Measurements from ENCODE around the gene CEMP1. TPM values are rescaled to one million over a fixed set of nuclear protein-coding genes. Genes with fewer than 3 reads are reported as not detected.

The CEMP1 gene
- total RNA-seq, 4 donors from 2014 or later: 0.46 to 3.3 TPM; not detected in 2

DNA sequence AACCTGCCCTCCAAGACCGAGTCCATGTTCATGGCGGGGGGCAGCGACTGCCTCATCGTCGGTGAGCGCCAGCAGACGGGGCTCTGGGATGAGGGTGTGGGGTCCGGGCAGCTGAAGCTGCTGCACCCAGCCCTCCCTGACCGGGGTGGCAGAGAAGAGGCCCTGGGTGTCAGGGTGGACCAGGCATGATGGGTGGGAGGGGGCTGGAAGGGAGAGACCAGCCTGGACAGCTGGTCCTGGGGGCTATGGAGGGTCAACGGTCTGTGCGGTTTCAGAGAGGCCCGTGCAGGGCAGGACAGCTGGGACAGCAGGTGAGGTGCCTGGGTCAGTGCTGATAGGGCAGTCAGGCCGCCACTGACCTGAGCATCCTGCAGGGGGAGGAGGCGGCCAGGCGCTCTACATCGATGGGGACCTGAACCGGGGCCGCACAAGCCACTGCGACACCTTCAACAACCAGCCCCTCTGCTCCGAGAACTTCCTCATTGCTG lies 30.7 kb downstream of the CEMP1 start:
- TF ChIP-seq, protein P1, sequence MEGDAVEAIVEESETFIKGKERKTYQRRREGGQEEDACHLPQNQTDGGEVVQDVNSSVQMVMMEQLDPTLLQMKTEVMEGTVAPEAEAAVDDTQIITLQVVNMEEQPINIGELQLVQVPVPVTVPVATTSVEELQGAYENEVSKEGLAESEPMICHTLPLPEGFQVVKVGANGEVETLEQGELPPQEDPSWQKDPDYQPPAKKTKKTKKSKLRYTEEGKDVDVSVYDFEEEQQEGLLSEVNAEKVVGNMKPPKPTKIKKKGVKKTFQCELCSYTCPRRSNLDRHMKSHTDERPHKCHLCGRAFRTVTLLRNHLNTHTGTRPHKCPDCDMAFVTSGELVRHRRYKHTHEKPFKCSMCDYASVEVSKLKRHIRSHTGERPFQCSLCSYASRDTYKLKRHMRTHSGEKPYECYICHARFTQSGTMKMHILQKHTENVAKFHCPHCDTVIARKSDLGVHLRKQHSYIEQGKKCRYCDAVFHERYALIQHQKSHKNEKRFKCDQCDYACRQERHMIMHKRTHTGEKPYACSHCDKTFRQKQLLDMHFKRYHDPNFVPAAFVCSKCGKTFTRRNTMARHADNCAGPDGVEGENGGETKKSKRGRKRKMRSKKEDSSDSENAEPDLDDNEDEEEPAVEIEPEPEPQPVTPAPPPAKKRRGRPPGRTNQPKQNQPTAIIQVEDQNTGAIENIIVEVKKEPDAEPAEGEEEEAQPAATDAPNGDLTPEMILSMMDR (IDR thresholded peaks at IDR 0.05): no peak
- TF ChIP-seq POLR2A (IDR thresholded peaks at IDR 0.05): no peak
- Histone ChIP-seq H3K4me1 (peaks cover 0 to 14% of the 10 kb centered on the region in 2 donors), H3K27ac (no peak overlapping the region), H3K4me3 (no peak overlapping the region), H3K27me3 (no peaks in the 10 kb centered on the region), H3K9me3 (no peaks in the 10 kb centered on the region), H3K36me3 (no peaks in the 10 kb centered on the region)
- intact Hi-C loops (cut with DNase I; ENCODE audit: low total_unique reads): no loop called here
- no peak for DNase-seq

DNA sequence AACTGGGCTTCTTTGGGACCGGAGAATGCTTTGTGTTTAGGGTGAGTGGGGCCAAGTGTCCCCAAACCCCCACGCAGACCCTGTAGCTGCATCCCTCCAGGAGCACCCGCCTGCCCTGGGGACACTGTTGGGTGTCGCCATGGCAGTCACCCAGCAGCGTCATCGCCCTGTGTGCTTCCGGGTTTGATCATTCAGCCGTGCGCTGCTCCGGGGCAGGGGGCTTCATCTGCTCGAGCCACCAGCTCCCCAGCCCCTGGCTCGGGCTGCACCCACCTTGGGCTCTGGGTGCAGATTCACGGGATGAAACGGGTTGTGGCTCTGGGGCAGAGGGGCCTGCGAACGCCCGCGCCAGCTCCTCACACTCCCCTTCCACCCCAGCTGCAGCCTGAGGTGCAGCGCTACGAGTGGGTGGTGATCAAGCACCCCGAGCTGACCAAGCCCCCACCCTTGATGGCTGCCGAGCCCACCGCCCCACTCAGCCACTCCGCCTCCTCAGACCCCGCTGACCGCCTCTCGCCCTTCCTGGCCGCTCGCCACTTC lies 31.2 kb downstream of the CEMP1 start:
- Histone ChIP-seq H3K4me1 (peaks cover 0 to 14% of the 10 kb centered on the region in 2 donors), H3K36me3 (no peaks in the 10 kb centered on the region), H3K27ac (no peak overlapping the region), H3K27me3 (no peaks in the 10 kb centered on the region), H3K9me3 (no peaks in the 10 kb centered on the region), H3K4me3 (no peak overlapping the region)
- no peak for DNase-seq
- intact Hi-C loops (cut with DNase I; ENCODE audit: low total_unique reads): loop anchor here (10.0 kb wide), 1 partner anchor 165 kb away; no protein-coding TSS in a partner anchor
- TF ChIP-seq, protein P1 (IDR thresholded peaks at IDR 0.05): no peak
- no peak for TF ChIP-seq POLR2A (IDR thresholded peaks at IDR 0.05)

GRCh38 chr16:2499454-2499853 lies 31.8 kb downstream of the CEMP1 start:
- no peak for DNase-seq
- Histone ChIP-seq H3K4me3 (no peak overlapping the region), H3K27ac (no peak overlapping the region), H3K9me3 (no peaks in the 10 kb centered on the region), H3K27me3 (no peaks in the 10 kb centered on the region), H3K4me1 (peaks cover 0 to 14% of the 10 kb centered on the region in 2 donors), H3K36me3 (no peaks in the 10 kb centered on the region)
- intact Hi-C loops (cut with DNase I; ENCODE audit: low total_unique reads): loop anchor here (10.0 kb wide), 1 partner anchor 165 kb away; no protein-coding TSS in a partner anchor
- TF ChIP-seq, protein P1 (IDR thresholded peaks at IDR 0.05): no peak
- no peak for TF ChIP-seq POLR2A (IDR thresholded peaks at IDR 0.05)

- intact Hi-C loops (cut with DNase I; ENCODE audit: low total_unique reads): loop anchor here (10.0 kb wide), 1 partner anchor 164 kb away; no protein-coding TSS in a partner anchor
- Histone ChIP-seq H3K27ac (no peak overlapping the region), H3K4me1 (peaks cover 0 to 14% of the 10 kb centered on the region in 2 donors), H3K9me3 (no peaks in the 10 kb centered on the region), H3K27me3 (no peaks in the 10 kb centered on the region), H3K36me3 (no peaks in the 10 kb centered on the region), H3K4me3 (no peak overlapping the region)
- no peak for TF ChIP-seq POLR2A (IDR thresholded peaks at IDR 0.05)
- TF ChIP-seq, protein P1 (IDR thresholded peaks at IDR 0.05): no peak
- DNase-seq: no peak
Observed at GRCh38 chr16:2498531-2499253, 32.5 kb downstream of the CEMP1 start.

Data from uterus (tissue), 4 donors.